AG09309 (cell line): Measurements from ENCODE around the gene SLC3A2.
"Not testable (repeated sequence)": the region's sequence is repeated elsewhere in the genome, so short reads cannot be mapped to it uniquely, and the experiment has no call there.

Source experiments
- DNase-seq: peaks from one replicate; pipeline ENCODE4 v3.0.0-alpha.2; 2010; ENCODE audit warnings: low read depth
- H3K4me3 ChIP-seq: 2 replicates; pipeline ENCODE4 v1.5.1; 2011; ENCODE audit warnings: mild to moderate bottlenecking, low read depth, low read length, moderate library complexity; ENCODE audit not compliant: control insufficient read depth
- CTCF ChIP-seq: IDR thresholded peaks from 2 replicates; pipeline ENCODE4 v1.5.1; 2011; ENCODE audit warnings: mild to moderate bottlenecking, low read depth, low read length, inconsistent platforms; ENCODE audit not compliant: insufficient read depth, control insufficient read depth; ENCODE audit errors: missing control alignments

SLC3A2 gene

GRCh38 chr11:62857541-62857982 lies 23.1 kb upstream of the SLC3A2 start:
- no peak for TF ChIP-seq CTCF
- no peak overlapping the region for H3K4me3 ChIP-seq
- DNase-seq: no peak

GRCh38 chr11:62858201-62858600 lies 22.5 kb upstream of the SLC3A2 start:
- H3K4me3 ChIP-seq: no peak overlapping the region
- no peak for TF ChIP-seq CTCF
- no peak for DNase-seq

- H3K4me3 ChIP-seq, DNase-seq: not testable (repeated sequence)
Measured at GRCh38 chr11:62859281-62859703, 21.4 kb upstream of the SLC3A2 start.

GRCh38 chr11:62860835-62861563 lies 19.7 kb upstream of the SLC3A2 start:
- DNase-seq: no peak
- no peak for TF ChIP-seq CTCF
- H3K4me3 ChIP-seq: no peak overlapping the region

GRCh38 chr11:62861564-62862192 lies 19.0 kb upstream of the SLC3A2 start:
- DNase-seq, H3K4me3 ChIP-seq: not testable (repeated sequence)

GRCh38 chr11:62863687-62864335 lies 16.9 kb upstream of the SLC3A2 start:
- TF ChIP-seq CTCF: no peak
- no peak overlapping the region for H3K4me3 ChIP-seq
- no peak for DNase-seq

- no peak for TF ChIP-seq CTCF
- DNase-seq: no peak
- H3K4me3 ChIP-seq: no peak overlapping the region
Measured at GRCh38 chr11:62865635-62866034, 15.1 kb upstream of the SLC3A2 start.
